DOHH2 (cell line): Measurements from ENCODE around the gene KIF13A.
"Not testable (repeated sequence)": the region's sequence is repeated elsewhere in the genome, so short reads cannot be mapped to it uniquely, and the experiment has no call there.

ENCODE experiments used
- H3F3A ChIP-seq: fragments of 200-600 bp; sonication (generic), shearing (Covaris generic); 2 replicates; pipeline ENCODE4 v1.6.0; 2016; ENCODE audit warnings: antibody characterized with exemption, mild to moderate bottlenecking; ENCODE audit not compliant: control insufficient read depth, insufficient read depth
- H3K27ac ChIP-seq: fragments of 200-600 bp; sonication (generic); 2 replicates; pipeline ENCODE4 v1.5.1; 2014; ENCODE audit warnings: low read depth, mild to moderate bottlenecking, low read length, moderate library complexity
- H3K27me3 ChIP-seq: fragments of 200-600 bp; sonication (generic); 2 replicates; pipeline ENCODE4 v1.6.1; 2014; ENCODE audit warnings: mild to moderate bottlenecking, low read length, mixed read lengths; ENCODE audit not compliant: control insufficient read depth
- H3K36me3 ChIP-seq: fragments of 200-600 bp; sonication (generic); 2 replicates; pipeline ENCODE4 v1.6.1; 2014; ENCODE audit warnings: mild to moderate bottlenecking, low read length, moderate library complexity, mixed read lengths; ENCODE audit not compliant: control insufficient read depth
- H3K4me1 ChIP-seq: fragments of 200-600 bp; sonication (generic); 2 replicates; pipeline ENCODE4 v1.6.1; 2014; ENCODE audit warnings: mild to moderate bottlenecking, low read length, mixed read lengths; ENCODE audit not compliant: control insufficient read depth
- H3K4me2 ChIP-seq: fragments of 200-600 bp; sonication (generic); 2 replicates; pipeline ENCODE4 v1.6.0; 2014; ENCODE audit warnings: mild to moderate bottlenecking, low read length, moderate library complexity
- H3K4me3 ChIP-seq: fragments of 200-600 bp; sonication (generic); 2 replicates; pipeline ENCODE4 v1.5.1; 2014; ENCODE audit warnings: mild to moderate bottlenecking, low read length, mixed read lengths
- H3K79me2 ChIP-seq: fragments of 200-600 bp; sonication (generic); 2 replicates; pipeline ENCODE4 v1.6.1; 2014; ENCODE audit warnings: mild to moderate bottlenecking, low read length, mixed read lengths; ENCODE audit not compliant: control insufficient read depth
- H3K9me2 ChIP-seq: fragments of 200-600 bp; sonication (generic); replicated peaks from 2 replicates; pipeline ENCODE4 v1.6.1; 2014; ENCODE audit warnings: mild to moderate bottlenecking, low read length, mixed read lengths; ENCODE audit not compliant: control insufficient read depth
- H3K9me3 ChIP-seq: fragments of 200-600 bp; sonication (generic); 2 replicates; pipeline ENCODE4 v1.6.1; 2014; ENCODE audit warnings: antibody characterized with exemption, low read length, mixed read lengths; ENCODE audit not compliant: control insufficient read depth, insufficient read depth
- H4K20me1 ChIP-seq: fragments of 200-600 bp; sonication (generic); 2 replicates; pipeline ENCODE4 v1.6.0; 2014; ENCODE audit warnings: low read depth, mild to moderate bottlenecking, antibody characterized with exemption, low read length, moderate library complexity; ENCODE audit not compliant: control insufficient read depth, insufficient read depth
- CTCF ChIP-seq: fragments of 200-600 bp; sonication (generic); IDR thresholded peaks from one replicate; pipeline ENCODE4 v1.5.1; 2014; ENCODE audit warnings: antibody characterized with exemption, mild to moderate bottlenecking, low read depth, low read length; ENCODE audit not compliant: poor library complexity, severe bottlenecking
- EZH2phosphoT487 ChIP-seq: fragments of 200-600 bp; sonication (generic); IDR thresholded peaks from 2 replicates; pipeline ENCODE4 v1.6.1; 2017; ENCODE audit warnings: borderline replicate concordance, mild to moderate bottlenecking, antibody characterized with exemption, low read length, moderate library complexity, mixed read lengths

KIF13A gene

GRCh38 chr6:17890309-17890708, 97.1 kb downstream of the KIF13A start:
- H3K9me2 ChIP-seq, result no peaks in the 10 kb centered on the region
- H3K9me3 ChIP-seq, result peaks cover 10% of the 10 kb centered on the region; the same call in 1 of the 2 replicates
- H3K27me3 ChIP-seq, result peaks cover 7% of the 10 kb centered on the region
- H3F3A ChIP-seq, result no peaks in the 10 kb centered on the region
- no peaks in the 10 kb centered on the region for H4K20me1 ChIP-seq
- no peak overlapping the region for H3K4me2 ChIP-seq
- H3K36me3 ChIP-seq, result no peaks in the 10 kb centered on the region
- H3K4me3 ChIP-seq, result no peak overlapping the region
- TF ChIP-seq EZH2phosphoT487 (no peak), CTCF (no peak)
- no peaks in the 10 kb centered on the region for H3K4me1 ChIP-seq
- no peak overlapping the region for H3K27ac ChIP-seq
- H3K79me2 ChIP-seq, result no peaks in the 10 kb centered on the region

- H4K20me1 ChIP-seq, H3F3A ChIP-seq, H3K27ac ChIP-seq, H3K9me3 ChIP-seq, H3K79me2 ChIP-seq, H3K36me3 ChIP-seq, H3K4me2 ChIP-seq, H3K4me3 ChIP-seq, H3K4me1 ChIP-seq, H3K9me2 ChIP-seq: not testable (repeated sequence)
- peaks cover 10% of the 10 kb centered on the region for H3K27me3 ChIP-seq
Observed at GRCh38 chr6:17889777-17890176, 97.7 kb downstream of the KIF13A start.

- TF ChIP-seq EZH2phosphoT487 (no peak), CTCF (no peak)
- H3K79me2 ChIP-seq, result no peaks in the 10 kb centered on the region
- no peaks in the 10 kb centered on the region for H3K36me3 ChIP-seq
- peaks cover 19% of the 10 kb centered on the region for H3K27me3 ChIP-seq
- H3F3A ChIP-seq, result no peaks in the 10 kb centered on the region
- H4K20me1 ChIP-seq, result no peaks in the 10 kb centered on the region
- H3K4me1 ChIP-seq, result no peaks in the 10 kb centered on the region
- H3K9me2 ChIP-seq, result no peaks in the 10 kb centered on the region
- no peak overlapping the region for H3K4me2 ChIP-seq
- no peaks in the 10 kb centered on the region for H3K9me3 ChIP-seq
- H3K27ac ChIP-seq, result no peak overlapping the region
- H3K4me3 ChIP-seq, result no peak overlapping the region
Observed at GRCh38 chr6:17886891-17887290, 100.5 kb downstream of the KIF13A start.

- no peaks in the 10 kb centered on the region for H3F3A ChIP-seq
- H4K20me1 ChIP-seq, result no peaks in the 10 kb centered on the region
- no peak overlapping the region for H3K27ac ChIP-seq
- H3K79me2 ChIP-seq, result no peaks in the 10 kb centered on the region
- no peaks in the 10 kb centered on the region for H3K9me3 ChIP-seq
- no peaks in the 10 kb centered on the region for H3K9me2 ChIP-seq
- no peak overlapping the region for H3K4me2 ChIP-seq
- no peak for TF ChIP-seq EZH2phosphoT487
- TF ChIP-seq CTCF, result no peak
- no peak overlapping the region for H3K4me3 ChIP-seq
- peaks cover 19% of the 10 kb centered on the region for H3K27me3 ChIP-seq
- no peaks in the 10 kb centered on the region for H3K4me1 ChIP-seq
- no peaks in the 10 kb centered on the region for H3K36me3 ChIP-seq
Observed at GRCh38 chr6:17885889-17886576, 101.4 kb downstream of the KIF13A start.
